SK-N-SH (cell line): ENCODE measurements around the gene MPP7. TPM values are rescaled to one million over a fixed set of nuclear protein-coding genes. Genes with fewer than 3 reads are reported as not detected.

ENCODE experiments used
- CTCF ChIA-PET: fragments of 300-600, 350-600 bp; formaldehyde crosslinking; extraction: SDS; loops from one replicate; lab custom pipeline; 2021; lab: Yijun Ruan, JAX
- POLR2A ChIA-PET: fragments of 350-600 bp; sonication (Branson Sonifier 250); formaldehyde crosslinking; extraction: SDS; loops from one replicate; lab custom pipeline; 2020; ENCODE audit warnings: antibody characterized with exemption, inconsistent platforms; lab: Yijun Ruan, JAX
- DNase-seq: peaks from one replicate; pipeline ENCODE4 v3.0.0; 2012
- H2AFZ ChIP-seq: fragments of 200-600 bp; sonication (generic); 2 replicates; pipeline ENCODE4 v1.8.1; 2016; ENCODE audit warnings: antibody characterized with exemption, mild to moderate bottlenecking, low read depth
- H3F3A ChIP-seq: fragments of 200-600 bp; sonication (generic); replicated peaks from 2 replicates; pipeline ENCODE3; 2016; ENCODE audit warnings: antibody characterized with exemption, mild to moderate bottlenecking; ENCODE audit not compliant: insufficient read depth
- H3K27ac ChIP-seq, 2 experiments: fragments of 200-500 bp in 1 of 2; fragments of 200-600 bp in 1 of 2; sonication (Bioruptor generic) in 1 of 2; sonication (generic), shearing (Covaris generic) in 1 of 2; 2 replicates each; pipeline versions ENCODE4 v1.5.1 to v1.6.1; 2014 to 2016; ENCODE audit warnings: low read depth in 2 of 2, inconsistent platforms in 1 of 2, low read length in 1 of 2, mild to moderate bottlenecking in 1 of 2, mixed read lengths in 1 of 2
- H3K27me3 ChIP-seq: fragments of 200-600 bp; sonication (generic), shearing (Covaris generic); 2 replicates; pipeline ENCODE4 v1.6.1; 2016; ENCODE audit warnings: mixed run types; ENCODE audit not compliant: insufficient read depth
- H3K36me3 ChIP-seq, 2 experiments: fragments of 200-500 bp in 1 of 2; fragments of 200-600 bp in 1 of 2; sonication (Bioruptor generic) in 1 of 2; sonication (generic) in 1 of 2; replicated peaks in 1 of 2; 2 replicates each; pipeline versions ENCODE3 to v1.5.1; 2014 to 2016; ENCODE audit warnings: low read length in 1 of 2, mild to moderate bottlenecking in 1 of 2; ENCODE audit not compliant: insufficient read depth in 2 of 2, control insufficient read depth in 1 of 2
- H3K4me1 ChIP-seq, 2 experiments: fragments of 200-500 bp in 1 of 2; fragments of 200-600 bp in 1 of 2; sonication (Bioruptor generic) in 1 of 2; sonication (generic), shearing (Covaris generic) in 1 of 2; 2 replicates each; pipeline versions ENCODE4 v1.5.1 to v1.6.1; 2014 to 2016; ENCODE audit warnings: low read depth in 1 of 2, low read length in 1 of 2, mixed run types in 1 of 2; ENCODE audit not compliant: insufficient read depth in 2 of 2, control insufficient read depth in 1 of 2
- H3K4me2 ChIP-seq: fragments of 200-600 bp; sonication (generic), shearing (Covaris generic); 2 replicates; pipeline ENCODE4 v1.6.1; 2017; ENCODE audit warnings: mixed run types
- H3K4me3 ChIP-seq, 2 experiments: fragments of 200-500 bp in 1 of 2; fragments of 200-600 bp in 1 of 2; sonication (Bioruptor generic) in 1 of 2; sonication (generic), shearing (Covaris generic) in 1 of 2; 2 replicates each; pipeline versions ENCODE4 v1.5.1 to v1.8.1; 2014 to 2016; ENCODE audit warnings: low read depth in 2 of 2, inconsistent platforms in 1 of 2, low read length in 1 of 2, mild to moderate bottlenecking in 1 of 2, mixed read lengths in 1 of 2, moderate library complexity in 1 of 2
- H3K79me2 ChIP-seq: fragments of 200-600 bp; sonication (generic); 2 replicates; pipeline ENCODE4 v1.8.1; 2017; ENCODE audit warnings: mild to moderate bottlenecking; ENCODE audit not compliant: insufficient read depth
- H3K9ac ChIP-seq: fragments of 200-600 bp; sonication (generic); 2 replicates; pipeline ENCODE4 v1.6.1; 2017; ENCODE audit warnings: mixed run types
- H3K9me2 ChIP-seq: fragments of 200-600 bp; sonication (generic); 2 replicates; pipeline ENCODE4 v1.6.1; 2017; ENCODE audit warnings: mixed run types
- H3K9me3 ChIP-seq: fragments of 200-600 bp; sonication (generic); 2 replicates; pipeline ENCODE4 v1.6.1; 2017; ENCODE audit warnings: mixed run types, mild to moderate bottlenecking, moderate library complexity
- H4K20me1 ChIP-seq: fragments of 200-600 bp; sonication (generic); 2 replicates; pipeline ENCODE4 v1.6.1; 2017; ENCODE audit warnings: mild to moderate bottlenecking, mixed run types; ENCODE audit not compliant: insufficient read depth
- CHD2 ChIP-seq: fragments of 150-350 bp; IDR thresholded peaks from 2 replicates; pipeline ENCODE4 v1.6.1; 2018; ENCODE audit warnings: low read length; ENCODE audit not compliant: partially characterized antibody
- ELF1 ChIP-seq: IDR thresholded peaks from 2 replicates; pipeline ENCODE4 v1.4.0; 2012
- EZH2phosphoT487 ChIP-seq: fragments of 200-600 bp; sonication (generic); IDR thresholded peaks from 2 replicates; pipeline ENCODE4 v1.6.1; 2017; ENCODE audit warnings: low read depth, mixed run types, mild to moderate bottlenecking, antibody characterized with exemption, moderate library complexity, borderline replicate concordance
- FOSL2 ChIP-seq: IDR thresholded peaks from 2 replicates; pipeline ENCODE4 v1.4.0; 2012; ENCODE audit warnings: low read depth, mild to moderate bottlenecking, moderate library complexity, borderline replicate concordance
- FOXJ3 ChIP-seq: sonication (generic); formaldehyde crosslinking; IDR thresholded peaks from 2 replicates; pipeline ENCODE4 v1.5.1; 2020; ENCODE audit warnings: mild to moderate bottlenecking, missing genetic modification reagents
- GABPA ChIP-seq: IDR thresholded peaks from 2 replicates; pipeline ENCODE4 v1.4.0; 2012; ENCODE audit warnings: low read depth, mild to moderate bottlenecking
- NRF1 ChIP-seq: IDR thresholded peaks from 2 replicates; pipeline ENCODE4 v1.6.1; 2012; ENCODE audit warnings: low read depth, mild to moderate bottlenecking, low read length
- POLR2AphosphoS5 ChIP-seq: IDR thresholded peaks from 2 replicates; pipeline ENCODE4 v1.6.1; 2012; ENCODE audit warnings: low read depth, low read length
- RAD21 ChIP-seq: IDR thresholded peaks from 2 replicates; pipeline ENCODE4 v1.6.1; 2012; ENCODE audit warnings: mild to moderate bottlenecking, low read length
- RXRA ChIP-seq: IDR thresholded peaks from 2 replicates; pipeline ENCODE4 v1.4.0; 2012; ENCODE audit warnings: low read depth, mild to moderate bottlenecking, borderline replicate concordance
- SIN3A ChIP-seq: IDR thresholded peaks from 2 replicates; pipeline ENCODE4 v1.6.1; 2012; ENCODE audit warnings: low read depth, mild to moderate bottlenecking, low read length, moderate library complexity, borderline replicate concordance
- SMC3 ChIP-seq: IDR thresholded peaks from 2 replicates; pipeline ENCODE4 v1.6.1; 2012; ENCODE audit warnings: low read depth, low read length, improper control_type of control experiment
- TCF12 ChIP-seq: IDR thresholded peaks from 2 replicates; pipeline ENCODE4 v1.4.0; 2012
- USF1 ChIP-seq: IDR thresholded peaks from 2 replicates; pipeline ENCODE4 v1.4.0; 2012; ENCODE audit warnings: low read depth, borderline replicate concordance
- WGBS: methylation state at CpG from one replicate; pipeline ENCODE4 v1.1.6; 2017; ENCODE audit warnings: low lambda C conversion rate; 5-methylcytosine and 5-hydroxymethylcytosine counted together
- polyA plus RNA-seq, 3 experiments: library from polyadenylated mRNA; depleted of rRNA; stranded (reverse); fragments of >200 nt; gene quantifications; 2 replicates each; pipeline ENCODE4 v1.2.3, GENCODE V29; 2012
- TF ChIP-seq, protein P1 (sequence below): IDR thresholded peaks from 2 replicates; pipeline ENCODE4 v1.4.0; 2012; ENCODE audit warnings: low read depth, borderline replicate concordance
- TF ChIP-seq, protein P2 (sequence below): fragments of 150-350 bp; IDR thresholded peaks from 2 replicates; pipeline ENCODE4 v1.6.1; 2017; ENCODE audit warnings: antibody characterized with exemption, low read length, low read depth, borderline replicate concordance

MPP7 gene
- polyA plus RNA-seq, 1 of the 3 experiments (the other 2 are of a cell fraction), result not detected

- H3K9me3 ChIP-seq, result no peaks in the 10 kb centered on the region
- 6% methylated on average over 10 of the region's 10 CpGs for WGBS
- no peak overlapping the region for H3K4me2 ChIP-seq
- TF ChIP-seq USF1 (no peak), RAD21 (no peak), SMC3 (no peak), RXRA (no peak), POLR2AphosphoS5 (no peak), ELF1 (no peak)
- H3K36me3 ChIP-seq, result no peaks in the 10 kb centered on the region
- ChIA-PET CTCF (interaction anchor here (0.7 kb wide), 1 partner anchor 81 kb away, joined by 3 read pairs; no protein-coding TSS in a partner anchor), POLR2A (no interaction called here)
- no peak for DNase-seq
- no peaks in the 10 kb centered on the region for H3F3A ChIP-seq
- H3K9me2 ChIP-seq, result no peaks in the 10 kb centered on the region
- no peak overlapping the region for H3K27ac ChIP-seq
- H3K9ac ChIP-seq, result no peak overlapping the region
- no peak overlapping the region for H2AFZ ChIP-seq
- H3K27me3 ChIP-seq, result peaks cover 18% of the 10 kb centered on the region; the same call in 1 of the 2 replicates
- H4K20me1 ChIP-seq, result no peaks in the 10 kb centered on the region
- no peaks in the 10 kb centered on the region for H3K79me2 ChIP-seq
- no peaks in the 10 kb centered on the region for H3K4me1 ChIP-seq
- no peak overlapping the region for H3K4me3 ChIP-seq
These were observed 23.9 kb upstream of the MPP7 start for GRCh38 chr10:28326516-28327490.

DNA sequence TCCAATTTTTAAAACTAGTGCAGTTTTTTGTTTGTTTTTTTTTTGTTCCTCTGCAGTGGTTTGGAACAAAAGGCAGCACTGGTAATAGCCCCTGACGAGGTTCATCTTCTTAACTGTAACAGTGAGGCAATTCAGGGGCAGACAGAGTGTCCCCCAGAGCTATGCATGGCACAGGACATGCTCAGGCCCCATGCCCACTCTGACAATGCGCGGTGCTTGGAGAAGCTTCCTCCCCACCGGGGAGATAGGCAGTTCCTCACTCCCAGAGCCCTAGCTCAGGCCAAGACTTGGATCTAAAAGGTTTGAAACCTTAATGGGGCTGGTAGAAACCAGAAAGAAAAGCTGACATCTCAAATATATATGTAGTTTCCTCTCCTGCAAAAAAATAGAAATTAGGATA, 17.9 kb upstream of the MPP7 start:
- H3K4me2 ChIP-seq, result no peak overlapping the region
- H3K9me3 ChIP-seq, result no peaks in the 10 kb centered on the region
- no peaks in the 10 kb centered on the region for H3K4me1 ChIP-seq
- ChIA-PET POLR2A (no interaction called here), CTCF (interaction anchor here (0.8 to 1.0 kb wide), 3 partner anchors 10 to 80 kb away, joined by 3 to 4 read pairs (median 4); no protein-coding TSS in a partner anchor)
- H3K79me2 ChIP-seq, result no peaks in the 10 kb centered on the region
- H3K4me3 ChIP-seq, result no peak overlapping the region
- peaks cover 43% of the 10 kb centered on the region for H3K27me3 ChIP-seq
- WGBS, result 23% methylated on average over 4 of the region's 4 CpGs
- no peaks in the 10 kb centered on the region for H3K9me2 ChIP-seq
- H3K27ac ChIP-seq, result no peak overlapping the region
- TF ChIP-seq, protein P1, sequence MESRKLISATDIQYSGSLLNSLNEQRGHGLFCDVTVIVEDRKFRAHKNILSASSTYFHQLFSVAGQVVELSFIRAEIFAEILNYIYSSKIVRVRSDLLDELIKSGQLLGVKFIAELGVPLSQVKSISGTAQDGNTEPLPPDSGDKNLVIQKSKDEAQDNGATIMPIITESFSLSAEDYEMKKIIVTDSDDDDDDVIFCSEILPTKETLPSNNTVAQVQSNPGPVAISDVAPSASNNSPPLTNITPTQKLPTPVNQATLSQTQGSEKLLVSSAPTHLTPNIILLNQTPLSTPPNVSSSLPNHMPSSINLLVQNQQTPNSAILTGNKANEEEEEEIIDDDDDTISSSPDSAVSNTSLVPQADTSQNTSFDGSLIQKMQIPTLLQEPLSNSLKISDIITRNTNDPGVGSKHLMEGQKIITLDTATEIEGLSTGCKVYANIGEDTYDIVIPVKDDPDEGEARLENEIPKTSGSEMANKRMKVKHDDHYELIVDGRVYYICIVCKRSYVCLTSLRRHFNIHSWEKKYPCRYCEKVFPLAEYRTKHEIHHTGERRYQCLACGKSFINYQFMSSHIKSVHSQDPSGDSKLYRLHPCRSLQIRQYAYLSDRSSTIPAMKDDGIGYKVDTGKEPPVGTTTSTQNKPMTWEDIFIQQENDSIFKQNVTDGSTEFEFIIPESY, result no peak
- TF ChIP-seq FOXJ3 (CRISPR knock-in tag) (no peak), SIN3A (no peak), NRF1 (no peak), EZH2phosphoT487 (no peak), TCF12 (no peak), GABPA (no peak), FOSL2 (no peak), CHD2 (no peak)
- TF ChIP-seq, protein P2, sequence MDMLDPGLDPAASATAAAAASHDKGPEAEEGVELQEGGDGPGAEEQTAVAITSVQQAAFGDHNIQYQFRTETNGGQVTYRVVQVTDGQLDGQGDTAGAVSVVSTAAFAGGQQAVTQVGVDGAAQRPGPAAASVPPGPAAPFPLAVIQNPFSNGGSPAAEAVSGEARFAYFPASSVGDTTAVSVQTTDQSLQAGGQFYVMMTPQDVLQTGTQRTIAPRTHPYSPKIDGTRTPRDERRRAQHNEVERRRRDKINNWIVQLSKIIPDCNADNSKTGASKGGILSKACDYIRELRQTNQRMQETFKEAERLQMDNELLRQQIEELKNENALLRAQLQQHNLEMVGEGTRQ, result no peak
- H3K36me3 ChIP-seq, result no peaks in the 10 kb centered on the region
- no peaks in the 10 kb centered on the region for H4K20me1 ChIP-seq
- H3F3A ChIP-seq, result no peaks in the 10 kb centered on the region
- no peak overlapping the region for H3K9ac ChIP-seq
- DNase-seq, result no peak
- no peak overlapping the region for H2AFZ ChIP-seq
